ENCODE results near the gene MATCAP1.
A peak's percentile ranks its signal among the peaks of the same experiment; 100 is the strongest.

Gene MATCAP1

GRCh38 chr16:67179421-67180080 lies 4.2 kb downstream of the MATCAP1 start:
- H2AFZ ChIP-seq (ENCODE audit: low read depth, low read length), result no peak overlapping the region
- H3K9ac ChIP-seq (ENCODE audit: low read depth, low read length), result no peak overlapping the region; the same call in 1 of the 2 replicates
- peak; percentile 45 for TF ChIP-seq CTCF (IDR thresholded peaks at IDR 0.05; ENCODE audit: borderline replicate concordance, extremely low read depth, low read length, poor library complexity, severe bottlenecking)
- no peak for TF ChIP-seq EZH2 (IDR thresholded peaks at IDR 0.05; ENCODE audit: borderline replicate concordance, low read depth, low read length, severe bottlenecking)
- H3K9me3 ChIP-seq (ENCODE audit: insufficient read depth, low read length, severe bottlenecking), result no peaks in the 10 kb centered on the region
- DNase-seq (no peak), ATAC-seq (ENCODE audit: insufficient read depth, low read depth) (no peak)
- no peaks in the 10 kb centered on the region for H3K27me3 ChIP-seq (ENCODE audit: insufficient read depth, low read length, poor library complexity)
- peaks cover 42% of the 10 kb centered on the region for H3K4me1 ChIP-seq (ENCODE audit: insufficient read depth, low read length)
- H3K4me2 ChIP-seq (ENCODE audit: insufficient read depth, low read length), result no peak overlapping the region
- H3K79me2 ChIP-seq (ENCODE audit: insufficient read depth, low read length), result peaks cover 28% of the 10 kb centered on the region
- H3K27ac ChIP-seq (ENCODE audit: low read length), result no peak overlapping the region
- no peak overlapping the region for H3K4me3 ChIP-seq (ENCODE audit: low read depth in 1 of 2, low read length in 2 of 2)
- H4K20me1 ChIP-seq (ENCODE audit: insufficient read depth, low read length), result peaks cover 14% of the 10 kb centered on the region
- no peaks in the 10 kb centered on the region for H3K36me3 ChIP-seq (ENCODE audit: insufficient read depth, low read length)

- H3K4me2 ChIP-seq (ENCODE audit: insufficient read depth, low read length), result no peak overlapping the region
- H3K27ac ChIP-seq (ENCODE audit: low read length), result no peak overlapping the region
- no peak for ATAC-seq (ENCODE audit: insufficient read depth, low read depth)
- H3K36me3 ChIP-seq (ENCODE audit: insufficient read depth, low read length), result no peaks in the 10 kb centered on the region
- no peak overlapping the region for H3K9ac ChIP-seq (ENCODE audit: low read depth, low read length)
- H3K9me3 ChIP-seq (ENCODE audit: insufficient read depth, low read length, severe bottlenecking), result no peaks in the 10 kb centered on the region
- DNase-seq, result no peak
- H3K4me1 ChIP-seq (ENCODE audit: insufficient read depth, low read length), result peaks cover 42% of the 10 kb centered on the region
- no peak overlapping the region for H3K4me3 ChIP-seq (ENCODE audit: low read depth in 1 of 2, low read length in 2 of 2)
- TF ChIP-seq EZH2 (IDR thresholded peaks at IDR 0.05; ENCODE audit: borderline replicate concordance, low read depth, low read length, severe bottlenecking) (no peak), CTCF (IDR thresholded peaks at IDR 0.05; ENCODE audit: borderline replicate concordance, extremely low read depth, low read length, poor library complexity, severe bottlenecking) (no peak)
- H4K20me1 ChIP-seq (ENCODE audit: insufficient read depth, low read length), result peaks cover 18% of the 10 kb centered on the region
- H3K27me3 ChIP-seq (ENCODE audit: insufficient read depth, low read length, poor library complexity), result peaks cover 3% of the 10 kb centered on the region
- peaks cover 24% of the 10 kb centered on the region for H3K79me2 ChIP-seq (ENCODE audit: insufficient read depth, low read length)
- no peak overlapping the region for H2AFZ ChIP-seq (ENCODE audit: low read depth, low read length)
These were observed 5.7 kb downstream of the MATCAP1 start for GRCh38 chr16:67177743-67178699.

- ATAC-seq (ENCODE audit: insufficient read depth, low read depth), result no peak
- Histone ChIP-seq H3K27me3 (ENCODE audit: insufficient read depth, low read length, poor library complexity) (peaks cover 3% of the 10 kb centered on the region), H3K4me2 (ENCODE audit: insufficient read depth, low read length) (no peak overlapping the region), H3K4me3 (ENCODE audit: low read depth in 1 of 2, low read length in 2 of 2) (no peak overlapping the region), H3K9ac (ENCODE audit: low read depth, low read length) (no peak overlapping the region), H3K9me3 (ENCODE audit: insufficient read depth, low read length, severe bottlenecking) (no peaks in the 10 kb centered on the region), H4K20me1 (ENCODE audit: insufficient read depth, low read length) (peaks cover 16% of the 10 kb centered on the region), H3K36me3 (ENCODE audit: insufficient read depth, low read length) (no peaks in the 10 kb centered on the region), H2AFZ (ENCODE audit: low read depth, low read length) (no peak overlapping the region), H3K4me1 (ENCODE audit: insufficient read depth, low read length) (peaks cover 29% of the 10 kb centered on the region), H3K27ac (ENCODE audit: low read length) (no peak overlapping the region), H3K79me2 (ENCODE audit: insufficient read depth, low read length) (peaks cover 13% of the 10 kb centered on the region)
- no peak for DNase-seq
- TF ChIP-seq EZH2 (IDR thresholded peaks at IDR 0.05; ENCODE audit: borderline replicate concordance, low read depth, low read length, severe bottlenecking) (no peak), CTCF (IDR thresholded peaks at IDR 0.05; ENCODE audit: borderline replicate concordance, extremely low read depth, low read length, poor library complexity, severe bottlenecking) (no peak)
These were observed 7.1 kb downstream of the MATCAP1 start for GRCh38 chr16:67176662-67177061.
